SW 1271 (cell line): ENCODE measurements around the gene GNAI3.

Source experiments
- DNase-seq, 2 experiments: peaks; one replicate each; lab custom pipeline; 2025; lab: John Stamatoyannopoulos, UW

The GNAI3 gene

DNA sequence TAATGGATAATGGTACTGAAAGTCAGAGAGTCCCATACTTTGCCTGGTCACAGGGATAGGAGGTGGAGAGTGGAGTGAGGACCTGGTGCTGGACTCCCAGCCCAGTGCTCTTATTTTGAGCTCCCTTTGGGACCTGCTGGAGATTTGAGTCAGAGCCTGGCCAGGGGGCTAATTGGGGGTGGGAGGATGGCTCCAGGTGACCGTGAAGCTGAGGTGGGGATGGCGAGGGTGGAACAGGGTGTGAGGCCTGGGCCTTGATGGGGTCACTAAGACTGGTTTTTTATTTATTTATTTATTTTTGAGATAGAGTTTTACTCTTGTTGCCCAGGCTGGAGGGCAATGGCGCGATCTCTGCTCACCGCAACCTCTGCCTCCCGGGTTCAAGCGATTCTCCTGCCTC lies 89.0 kb downstream of the GNAI3 start:
- DNase-seq, result no peak

DNA sequence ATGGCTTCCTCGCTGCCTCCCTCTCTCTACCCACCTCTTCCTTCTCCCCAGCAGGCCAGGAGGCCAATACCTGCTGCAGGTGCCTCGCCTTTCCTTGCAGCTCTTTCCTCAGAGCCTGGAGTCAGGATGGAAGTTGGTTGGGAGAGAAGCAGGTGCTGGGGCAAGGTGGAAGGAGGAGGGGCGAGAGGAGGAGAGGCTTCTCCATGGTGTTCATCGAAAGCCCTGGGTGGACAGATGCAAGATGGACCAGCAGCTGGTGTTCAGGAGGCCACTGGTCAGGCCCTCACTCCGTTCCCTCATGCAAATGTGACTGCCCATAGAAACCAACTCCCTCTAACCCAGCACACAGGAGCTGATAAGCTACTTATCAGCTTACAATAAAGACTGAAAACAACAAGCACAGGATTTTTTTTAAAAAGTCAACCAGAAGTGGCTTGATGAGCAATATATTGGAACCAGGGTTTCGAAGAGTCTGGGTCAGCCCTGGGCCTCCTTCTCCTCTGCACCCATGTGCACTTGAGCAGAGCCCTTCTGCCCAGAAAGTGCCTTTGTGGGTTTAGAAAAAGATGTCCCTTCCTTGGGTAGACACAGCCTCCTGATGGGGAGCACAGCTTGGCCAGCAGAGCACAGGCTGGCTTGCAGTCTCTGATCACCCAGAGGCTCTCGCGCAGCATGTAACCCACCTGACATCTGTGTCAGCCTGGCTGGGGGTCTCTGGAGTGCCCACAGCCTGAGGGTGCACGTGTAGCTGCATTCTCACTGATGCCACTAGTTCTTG lies 90.8 kb downstream of the GNAI3 start:
- DNase-seq, result no peak

DNA sequence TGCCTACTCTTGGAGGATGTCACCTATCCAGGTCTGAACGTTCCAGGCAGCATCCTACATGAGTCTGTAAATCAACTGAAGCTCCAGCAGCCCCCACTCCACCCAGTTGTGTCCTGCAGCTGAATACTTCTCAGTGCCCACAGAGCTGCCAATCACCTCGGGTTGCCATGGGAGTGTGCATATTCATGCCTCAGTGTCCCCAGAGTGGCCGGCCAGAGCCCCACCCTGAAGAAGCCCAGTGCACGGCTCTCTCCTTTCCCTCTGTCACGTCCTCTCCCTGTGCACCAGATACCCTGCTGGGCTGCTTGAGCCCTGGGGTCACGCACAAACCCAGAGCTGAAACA lies 91.4 kb downstream of the GNAI3 start:
- DNase-seq, result no peak

- DNase-seq, result peak in 1 of 2 experiments; percentile 48
Observed at GRCh38 chr1:109640285-109640865, 92.0 kb downstream of the GNAI3 start.

GRCh38 chr1:109641078-109641740 lies 92.8 kb downstream of the GNAI3 start:
- DNase-seq, result no peak

- no peak for DNase-seq
Observed at GRCh38 chr1:109641861-109642260, 93.4 kb downstream of the GNAI3 start.

GRCh38 chr1:109642626-109643025 lies 94.2 kb downstream of the GNAI3 start:
- no peak for DNase-seq

GRCh38 chr1:109643385-109644230 lies 95.2 kb downstream of the GNAI3 start:
- peak in 1 of 2 experiments; percentile 40 for DNase-seq

DNA sequence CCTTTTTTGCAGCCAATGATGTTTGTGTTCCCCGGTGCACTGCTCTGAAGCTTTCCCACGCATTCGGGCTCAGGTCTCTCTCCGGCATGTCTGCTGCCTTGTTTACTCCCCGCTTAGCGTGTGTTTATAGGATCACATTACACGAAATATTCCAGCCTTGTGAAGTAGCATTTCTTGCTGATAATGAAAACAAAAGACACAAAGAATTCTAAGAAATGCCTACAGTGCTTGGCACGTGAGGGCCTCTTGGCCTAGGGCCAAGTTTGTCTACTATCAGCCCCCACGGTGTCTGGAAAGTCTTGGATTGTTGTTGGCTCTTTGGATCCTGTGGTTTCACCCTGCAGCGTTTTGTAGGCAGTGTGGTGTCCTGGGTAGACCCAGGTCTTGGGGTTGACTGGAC lies 96.3 kb downstream of the GNAI3 start:
- no peak for DNase-seq

DNA sequence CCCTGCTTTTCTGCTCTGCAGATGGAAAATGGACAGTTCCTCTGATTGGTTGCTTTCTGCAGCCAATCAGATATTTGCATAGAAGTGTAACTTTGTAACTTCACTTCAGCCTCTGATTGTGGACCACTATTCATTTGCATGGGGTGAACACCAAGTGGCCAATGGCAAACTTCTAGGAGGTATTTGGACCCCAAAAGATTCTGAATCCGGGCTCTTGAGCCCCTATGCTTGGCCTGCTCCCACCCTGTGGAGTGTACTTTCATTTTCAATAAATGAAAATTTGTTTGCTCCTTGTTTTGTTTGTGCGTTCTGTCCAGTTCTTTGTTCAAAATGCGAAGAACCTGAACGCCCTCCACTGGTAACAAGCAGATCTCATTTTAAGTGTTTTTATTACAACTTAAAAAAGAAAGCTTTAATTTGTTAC lies 101.1 kb downstream of the GNAI3 start:
- DNase-seq, result no peak

DNA sequence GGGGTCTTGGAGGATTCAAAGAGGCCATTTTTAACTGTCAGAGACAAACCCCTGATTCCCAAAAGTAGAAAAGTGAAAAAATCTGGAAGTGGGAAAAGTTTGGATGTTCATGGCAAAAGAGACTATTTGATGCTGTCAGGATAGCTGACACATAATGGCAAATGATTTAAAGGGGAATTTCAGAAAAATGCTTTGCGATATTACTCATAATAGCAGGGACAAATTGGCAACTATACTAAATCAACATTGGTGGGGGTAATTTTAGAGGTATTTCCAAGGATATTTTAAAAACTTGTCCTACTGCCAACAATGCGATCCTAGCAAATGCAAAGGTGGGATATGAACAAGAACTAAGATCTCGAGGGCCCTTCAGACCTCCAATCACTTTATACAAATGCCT lies 102.2 kb downstream of the GNAI3 start:
- no peak for DNase-seq

DNA sequence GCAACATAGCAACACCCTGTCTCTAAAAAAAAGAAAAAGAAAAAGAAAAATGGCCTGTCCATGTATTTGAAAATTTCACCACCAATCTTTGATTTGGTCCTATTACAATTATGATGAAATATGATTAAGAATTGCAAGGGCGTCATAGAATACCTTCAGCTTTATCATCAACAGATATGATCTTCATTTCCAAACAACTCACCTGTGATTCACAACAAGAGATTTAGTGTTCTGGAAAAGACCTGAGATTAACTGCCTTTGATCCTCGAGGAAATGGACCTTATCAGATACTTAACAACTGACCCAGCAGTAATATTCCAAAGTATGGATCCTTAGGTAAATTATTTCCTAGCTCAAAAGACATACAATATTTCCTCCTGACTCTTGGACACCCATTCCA lies 104.0 kb downstream of the GNAI3 start:
- DNase-seq, result no peak

- DNase-seq, result no peak
Observed at GRCh38 chr1:109653306-109653705, 104.9 kb downstream of the GNAI3 start.

DNA sequence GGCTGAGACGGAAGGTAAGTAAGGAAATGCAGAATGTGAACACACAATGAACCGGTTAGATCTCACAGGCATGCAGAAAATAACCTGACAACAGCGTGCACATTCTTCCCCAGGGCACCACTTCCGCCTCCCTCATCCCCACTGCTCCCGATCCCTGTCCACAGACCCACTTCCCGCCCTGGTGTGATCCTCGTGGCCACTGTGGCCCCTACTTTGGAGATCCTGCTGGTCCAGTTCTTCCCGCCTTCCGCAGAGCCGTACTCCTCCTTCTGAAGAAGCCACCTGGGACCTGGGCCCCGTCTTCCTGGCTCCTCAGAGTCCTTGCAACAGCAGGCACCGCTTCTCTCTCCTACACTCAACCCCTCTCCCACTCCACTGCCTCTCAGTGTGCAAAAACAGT lies 106.1 kb downstream of the GNAI3 start:
- DNase-seq, result no peak

- peak in 1 of 2 experiments; percentile 62 for DNase-seq
Observed at GRCh38 chr1:109655615-109656519, 107.5 kb downstream of the GNAI3 start, which contains the start of gene GSTM4. Gene GSTM4, plus strand, starts transcription at chr1:109656099. Its CDS starts 291 bp downstream, at chr1:109656390.

DNA sequence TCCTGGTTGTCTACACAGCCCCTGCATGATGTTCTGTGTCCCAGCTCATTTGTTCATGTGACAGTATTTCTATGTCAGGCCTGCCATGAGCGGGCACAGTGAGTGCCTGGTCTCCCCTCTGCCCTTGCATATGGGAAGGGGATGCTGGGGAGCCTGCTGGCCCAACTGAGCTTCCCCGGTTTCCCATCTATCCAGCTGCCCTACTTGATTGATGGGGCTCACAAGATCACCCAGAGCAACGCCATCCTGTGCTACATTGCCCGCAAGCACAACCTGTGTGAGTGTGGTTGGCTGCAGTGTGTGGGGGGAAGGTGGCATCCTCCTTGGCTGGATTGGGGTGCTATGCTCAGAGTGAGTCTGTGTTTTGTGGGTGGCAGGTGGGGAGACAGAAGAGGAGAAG lies 109.0 kb downstream of the GNAI3 start:
- no peak for DNase-seq

DNA sequence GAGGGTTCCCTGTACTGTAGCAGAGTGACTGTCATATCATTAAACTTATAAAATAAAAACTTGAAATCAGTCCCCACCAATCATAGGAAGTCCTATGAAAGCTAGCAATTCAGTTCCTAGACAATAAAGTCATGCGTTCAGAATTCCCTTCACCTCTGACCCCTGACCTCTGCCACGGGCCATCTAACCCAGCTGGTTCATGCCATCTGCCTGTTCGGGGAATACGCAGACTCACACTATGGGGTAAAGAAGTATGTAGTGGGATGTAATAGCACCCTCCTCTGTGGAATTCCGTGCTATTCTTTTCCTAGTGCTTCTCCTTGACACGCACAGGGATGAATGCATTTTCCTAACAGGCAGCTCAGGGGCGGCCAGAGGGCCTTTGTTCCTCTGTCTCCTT lies 109.6 kb downstream of the GNAI3 start:
- DNase-seq, result no peak

GRCh38 chr1:109658533-109659042 lies 110.2 kb downstream of the GNAI3 start:
- no peak for DNase-seq

- no peak for DNase-seq
Observed at GRCh38 chr1:109659145-109659544, 110.7 kb downstream of the GNAI3 start.

GRCh38 chr1:109659997-109660690 lies 111.7 kb downstream of the GNAI3 start:
- no peak for DNase-seq
